Measurements from ENCODE around the gene TUBG2.

DNA sequence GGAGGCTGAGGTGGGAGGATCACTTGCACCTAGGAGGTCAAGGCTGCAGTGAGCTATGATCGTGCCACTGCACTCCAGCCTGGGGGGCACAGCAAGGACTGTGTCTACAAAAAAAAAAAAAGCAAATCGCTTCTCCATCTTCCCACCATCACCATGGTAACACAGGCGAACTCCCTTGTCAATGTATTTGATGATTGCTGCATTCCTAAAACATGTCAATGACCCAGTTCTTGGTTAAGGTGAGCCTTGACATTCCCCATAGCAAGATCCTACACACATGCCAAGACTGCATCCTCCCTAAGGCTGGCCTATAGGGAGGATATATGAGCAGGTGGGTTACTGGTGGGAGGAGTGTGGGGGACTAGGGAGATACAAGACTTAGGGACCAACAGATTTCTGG lies 35.4 kb downstream of the TUBG2 start:
- TF ChIP-seq CTCF (IDR thresholded peaks at IDR 0.05) (no peak), GATA2 (CRISPR knock-in tag; IDR thresholded peaks at IDR 0.05) (no peak)

Data from SK-N-SH (cell line).